Stimulated activated CD8-positive, alpha-beta memory T cell treated with anti-CD3 and anti-CD28 coated beads, Interleukin-15, amount 100 ng/mL, for 1 hour (primary cell): Measurements from ENCODE around the gene JPH2.
"Not testable (repeated sequence)": the region's sequence is repeated elsewhere in the genome, so short reads cannot be mapped to it uniquely, and the experiment has no call there.

Experiments
- DNase-seq: peaks from one replicate; pipeline ENCODE4 v3.0.0-alpha.2; 2020; ENCODE audit warnings: low read depth

The JPH2 gene

GRCh38 chr20:44211177-44212039 is 24.4 kb upstream of the JPH2 start:
- DNase-seq: no peak

- peak; percentile 95 for DNase-seq
Observed at GRCh38 chr20:44210406-44211176, 23.6 kb upstream of the JPH2 start, which contains the start of gene OSER1. Gene OSER1, minus strand, starts transcription at chr20:44210771. Its CDS starts 3,814 bp downstream, at chr20:44206957.

GRCh38 chr20:44209686-44210405 is 22.9 kb upstream of the JPH2 start:
- no peak for DNase-seq

- DNase-seq: no peak
Observed at GRCh38 chr20:44208770-44209169, 21.8 kb upstream of the JPH2 start.

- DNase-seq: no peak
Observed at GRCh38 chr20:44208165-44208564, 21.2 kb upstream of the JPH2 start.

- no peak for DNase-seq
Observed at GRCh38 chr20:44207126-44207723, 20.2 kb upstream of the JPH2 start.

- DNase-seq: no peak
Observed at GRCh38 chr20:44206132-44206531, 19.1 kb upstream of the JPH2 start.

- no peak for DNase-seq
Observed at GRCh38 chr20:44204832-44205215, 17.8 kb upstream of the JPH2 start.

GRCh38 chr20:44204156-44204831 is 17.3 kb upstream of the JPH2 start:
- no peak for DNase-seq

- no peak for DNase-seq
Observed at GRCh38 chr20:44203161-44203560, 16.2 kb upstream of the JPH2 start.

GRCh38 chr20:44200983-44201382 is 14.0 kb upstream of the JPH2 start:
- DNase-seq: no peak

GRCh38 chr20:44200371-44200770 is 13.4 kb upstream of the JPH2 start:
- no peak for DNase-seq

- no peak for DNase-seq
Observed at GRCh38 chr20:44199877-44200276, 12.9 kb upstream of the JPH2 start.

- DNase-seq: no peak
Observed at GRCh38 chr20:44198872-44199271, 11.9 kb upstream of the JPH2 start.

GRCh38 chr20:44196271-44196670 is 9.3 kb upstream of the JPH2 start:
- DNase-seq: no peak

GRCh38 chr20:44195605-44196004 is 8.6 kb upstream of the JPH2 start:
- no peak for DNase-seq

- no peak for DNase-seq
Observed at GRCh38 chr20:44193801-44194200, 6.8 kb upstream of the JPH2 start.

- DNase-seq: not testable (repeated sequence)
Observed at GRCh38 chr20:44191640-44192039, 4.7 kb upstream of the JPH2 start.

GRCh38 chr20:44190197-44190852 is 3.3 kb upstream of the JPH2 start:
- peak; percentile 10 for DNase-seq

- no peak for DNase-seq
Observed at GRCh38 chr20:44188752-44189151, 1.8 kb upstream of the JPH2 start.
